Measurements from ENCODE around the gene BRD2. TPM values are rescaled to one million over a fixed set of nuclear protein-coding genes. Genes with fewer than 3 reads are reported as not detected.

The BRD2 gene
- total and polyA plus RNA-seq, 9 of the 15 experiments (the other 6 are each of a cell fraction or from before 2014, with no cell fraction given): 19.0 to 252 (median 181) TPM

- TF ChIP-seq POLR3G (IDR thresholded peaks at IDR 0.05; ENCODE audit: extremely low read depth, insufficient read length, insufficient replicate concordance): no peak
- TF ChIP-seq ZNF134 (CRISPR knock-in tag; conservative IDR thresholded peaks at IDR 0.05): no peak; the same call in 1 of the 2 replicates
- TF ChIP-seq SMARCE1 (IDR thresholded peaks at IDR 0.05): peak; percentile 90
- TF ChIP-seq RBM39 (optimal IDR thresholded peaks at IDR 0.05; ENCODE audit: low read depth, low read length): peak; percentile 64
- TF ChIP-seq ZBTB12 (CRISPR knock-in tag; IDR thresholded peaks at IDR 0.05): 0 out of 2 replicates have a peak, but pooled peaks have one; percentile 6
- peak; percentile 88; the same call in 1 of the 2 replicates for TF ChIP-seq TARDBP (IDR thresholded peaks at IDR 0.05)
- TF ChIP-seq ID3 (CRISPR knock-in tag; IDR thresholded peaks at IDR 0.05): no peak
- peak; percentile 93 for TF ChIP-seq ID3 (tag; IDR thresholded peaks at IDR 0.05)
- peak; percentile 93; the same call in 1 of the 2 replicates for TF ChIP-seq E2F1 (CRISPR knock-in tag; IDR thresholded peaks at IDR 0.05)
- no peak; the same call in none of the 2 replicates for TF ChIP-seq RB1 (IDR thresholded peaks at IDR 0.05; ENCODE audit: low read depth)
- peak; percentile 83 to 88 for TF ChIP-seq MAZ (CRISPR knock-in tag; conservative IDR thresholded peaks at IDR 0.05 in 1 of 2, IDR thresholded peaks at IDR 0.05 in 1 of 2)
- TF ChIP-seq AFF1 (IDR thresholded peaks at IDR 0.05; ENCODE audit: low read depth in 1 of 2, partially characterized antibody in 2 of 2): peak; percentile 78 to 82
- TF ChIP-seq ZBTB34 (CRISPR knock-in tag; IDR thresholded peaks at IDR 0.05): 0 out of 2 replicates have a peak, but pooled peaks have one; percentile 13
- TF ChIP-seq PRMT5 (CRISPR knock-in tag; IDR thresholded peaks at IDR 0.05): 0 out of 2 replicates have a peak, but pooled peaks have one; percentile 74
- TF ChIP-seq HNRNPH1 (optimal IDR thresholded peaks at IDR 0.05; ENCODE audit: low read depth, low read length): no peak
- peak; percentile 37 for TF ChIP-seq FOS (IDR thresholded peaks at IDR 0.05; ENCODE audit: extremely low read depth, insufficient read length)
- TF ChIP-seq ZNF431 (CRISPR knock-in tag; IDR thresholded peaks at IDR 0.05): peak; percentile 9; the same call in 1 of the 2 replicates
- 0 out of 2 replicates have a peak, but pooled peaks have one; percentile 11 for TF ChIP-seq XRCC5 (IDR thresholded peaks at IDR 0.05; ENCODE audit: low read depth, low read length)
- no peak for TF ChIP-seq SP2 (IDR thresholded peaks at IDR 0.05; ENCODE audit: extremely low read depth, low read depth, low read length, poor library complexity, severe bottlenecking)
Measured at GRCh38 chr6:32969685-32970412, 1.5 kb downstream of the BRD2 start (continued).

Data from K562 (cell line).